HTR-8/SVneo (cell line): ENCODE results near the gene TRAM2.

Experiments
- DNase-seq: peaks from one replicate; pipeline ENCODE4 v3.0.0; 2011; ENCODE audit warnings: low spot score, mixed read lengths; ENCODE audit not compliant: insufficient read length
- FAIRE-seq: peaks from 2 replicates; lab custom pipeline; 2011; peaks lifted over from hg19 to GRCh38; lab: Jason Lieb, UNC

Gene TRAM2

DNA sequence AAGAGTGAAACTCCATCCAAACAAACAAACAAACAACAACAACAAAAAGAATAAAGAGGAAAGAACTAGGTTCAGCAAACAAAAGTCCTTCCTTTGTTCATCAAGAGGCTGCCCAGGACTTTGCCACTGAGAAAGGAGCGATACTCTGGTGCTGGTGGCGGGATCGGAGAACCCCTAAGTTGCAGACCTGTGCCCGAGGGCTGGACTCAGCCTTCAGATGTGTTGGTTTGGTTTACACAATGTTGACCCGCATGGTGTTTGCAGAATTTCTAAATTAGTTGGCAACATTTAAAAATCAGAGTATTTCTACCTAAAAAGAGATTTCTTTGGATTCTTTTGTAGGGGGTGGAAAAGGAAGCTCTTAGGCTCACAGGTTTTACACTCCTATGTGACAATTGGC, 42.5 kb downstream of the TRAM2 start:
- FAIRE-seq (no peak), DNase-seq (no peak)

DNA sequence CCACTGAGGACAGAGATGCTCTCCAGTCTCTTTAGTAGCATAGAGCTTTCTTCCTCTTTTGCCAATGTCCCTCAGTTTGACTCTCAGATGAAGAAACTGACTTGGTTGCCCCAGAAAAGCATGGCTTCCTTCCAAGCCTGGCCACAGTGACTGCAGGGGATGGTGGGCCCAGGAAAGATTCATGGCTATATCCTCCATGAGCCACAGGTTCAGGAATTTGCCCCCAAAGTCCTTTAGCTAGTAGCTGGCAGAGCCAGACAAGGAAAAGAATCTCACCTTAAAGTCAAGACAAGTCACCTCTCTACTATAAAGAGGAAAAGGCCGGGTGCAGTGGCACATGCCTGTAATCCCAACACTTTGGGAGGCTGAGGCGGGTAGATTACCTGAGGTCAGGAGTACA, 43.4 kb downstream of the TRAM2 start:
- no peak for FAIRE-seq

DNA sequence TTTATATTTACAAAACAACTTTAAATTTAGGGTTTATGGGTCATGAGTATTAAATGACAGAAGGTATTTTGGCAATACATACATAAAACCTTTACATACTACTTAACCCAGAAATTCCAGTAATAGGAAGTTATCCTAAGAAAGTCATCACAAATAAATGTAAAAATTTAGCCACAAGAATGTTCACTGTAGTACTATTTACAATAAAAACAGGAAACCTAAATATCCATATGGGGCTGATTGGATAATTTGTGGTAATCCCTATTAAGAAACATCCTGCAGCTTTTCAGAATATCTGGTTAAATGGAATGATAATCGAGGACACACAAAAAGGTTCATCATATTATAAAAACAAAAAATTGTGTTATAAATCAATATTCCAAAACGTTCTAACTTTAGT, 44.4 kb downstream of the TRAM2 start:
- FAIRE-seq (no peak), DNase-seq (no peak)

More for the DNA sequence above, 43.4 kb downstream of the TRAM2 start:
- no peak for DNase-seq

DNA sequence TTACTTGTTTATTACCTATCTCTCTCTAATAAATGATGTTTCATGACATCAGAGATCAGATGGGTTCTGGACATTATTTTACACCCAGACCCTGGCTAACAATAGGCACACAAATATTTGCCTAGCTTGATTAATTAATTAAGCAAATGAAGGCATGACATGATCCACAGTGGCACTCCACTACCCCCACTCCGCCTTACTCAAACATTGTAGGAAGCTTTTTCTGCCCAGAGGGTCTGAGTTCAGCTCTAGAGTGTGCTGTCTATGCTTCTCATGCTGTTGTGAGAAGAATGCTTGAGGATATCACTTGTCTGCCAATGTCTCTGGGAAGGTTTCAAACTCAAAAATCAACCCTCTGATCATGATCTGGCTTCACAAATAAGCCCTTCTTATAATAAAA, 45.0 kb downstream of the TRAM2 start:
- no peak for DNase-seq
- no peak for FAIRE-seq

DNA sequence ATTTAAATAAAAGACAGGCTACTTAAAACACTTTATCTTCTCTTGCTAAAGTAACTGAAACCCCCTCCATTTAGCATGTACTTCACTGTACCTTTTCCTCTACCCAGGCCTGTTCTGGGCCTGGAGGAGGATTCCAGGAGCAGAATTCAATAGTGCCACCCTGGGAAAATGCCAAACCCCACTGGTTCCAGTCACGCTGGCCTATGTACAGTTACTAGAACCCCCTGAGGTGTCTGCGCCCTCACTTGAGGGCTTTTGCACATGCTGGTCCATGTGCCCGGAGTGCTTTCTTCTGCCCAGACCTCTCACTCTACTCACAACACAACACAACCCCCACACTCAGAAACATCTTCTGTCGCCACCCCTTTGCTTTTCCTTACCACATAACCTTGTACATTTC, 45.5 kb downstream of the TRAM2 start:
- FAIRE-seq, result no peak
- DNase-seq, result no peak

DNA sequence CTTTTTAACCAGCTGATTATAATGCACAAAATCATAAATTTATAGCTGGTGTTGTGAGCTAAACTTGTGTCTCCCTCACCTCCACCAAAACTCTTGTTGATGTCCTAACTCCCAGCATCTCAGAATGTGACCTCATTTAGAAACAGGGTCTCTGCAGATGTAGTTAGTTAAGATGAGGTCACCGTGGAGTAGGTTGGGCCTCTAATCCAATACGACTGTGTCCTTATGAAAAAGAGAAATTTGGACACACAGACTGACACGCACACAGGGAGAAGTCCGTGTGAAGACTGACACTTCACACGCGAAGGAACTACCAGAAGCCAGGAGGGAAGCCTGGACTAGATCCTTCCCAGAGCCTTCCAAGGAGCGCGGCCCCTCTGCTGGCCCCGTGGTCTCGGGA, 46.5 kb downstream of the TRAM2 start:
- DNase-seq (no peak), FAIRE-seq (peak; percentile 31)

DNA sequence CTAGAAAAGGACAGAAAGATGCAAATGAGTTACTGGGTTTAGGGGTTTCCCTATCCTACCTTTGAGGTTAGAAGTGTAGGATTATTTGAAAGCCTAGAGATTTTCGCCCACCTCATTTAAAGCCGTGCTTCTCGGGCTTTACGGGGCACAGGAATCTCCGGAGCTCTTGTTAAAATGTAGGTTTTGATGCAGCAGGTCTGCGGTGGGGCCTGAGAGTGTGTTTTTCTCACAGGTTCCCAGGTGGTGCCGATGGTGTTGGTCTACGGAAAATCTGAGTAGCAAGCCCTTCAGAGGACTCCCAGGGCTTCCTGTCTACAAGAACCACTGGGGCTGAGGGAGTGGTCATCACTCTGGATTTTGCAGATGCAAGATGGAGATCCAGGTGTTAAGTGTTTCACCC, 47.5 kb downstream of the TRAM2 start:
- DNase-seq, result no peak
- no peak for FAIRE-seq

DNA sequence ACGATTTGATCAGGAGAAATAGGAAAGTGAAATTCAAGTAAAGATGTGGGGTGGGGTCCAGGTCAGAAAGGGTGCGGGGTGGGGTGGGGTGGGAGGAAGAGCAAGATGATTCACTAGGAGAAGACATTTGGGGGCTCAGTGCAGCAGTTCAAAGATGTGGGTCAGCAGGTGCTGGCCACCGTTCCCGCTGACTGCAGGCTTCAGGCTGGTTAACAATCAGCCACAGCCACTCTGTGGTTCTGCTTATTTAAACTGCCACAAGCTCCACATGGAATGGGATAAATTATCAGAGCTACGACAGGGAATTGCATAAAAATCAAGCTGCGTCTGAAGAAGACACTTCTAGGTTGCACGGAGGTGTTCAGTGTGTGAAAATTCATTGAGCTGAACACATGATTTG, 49.4 kb downstream of the TRAM2 start:
- FAIRE-seq, result no peak
- DNase-seq, result no peak

DNA sequence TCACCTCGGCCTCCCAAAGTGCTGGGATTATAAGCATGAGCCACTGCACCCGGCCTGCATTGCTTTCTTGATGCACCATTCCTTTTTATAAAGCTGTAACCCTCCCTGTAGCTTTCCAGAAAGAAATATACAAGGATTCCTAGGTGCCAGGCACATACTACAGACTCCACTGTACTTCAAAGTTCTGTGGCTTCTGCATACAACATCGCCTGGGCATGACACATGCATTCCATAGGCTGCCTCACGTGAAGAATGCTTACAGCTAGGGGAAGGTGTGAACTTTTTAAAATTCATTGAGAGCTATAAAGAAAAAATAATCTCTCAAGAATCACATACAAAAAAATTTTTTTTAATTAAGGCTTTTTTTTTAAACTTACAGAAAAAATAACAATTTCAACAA, 50.2 kb downstream of the TRAM2 start:
- DNase-seq (no peak), FAIRE-seq (no peak)

DNA sequence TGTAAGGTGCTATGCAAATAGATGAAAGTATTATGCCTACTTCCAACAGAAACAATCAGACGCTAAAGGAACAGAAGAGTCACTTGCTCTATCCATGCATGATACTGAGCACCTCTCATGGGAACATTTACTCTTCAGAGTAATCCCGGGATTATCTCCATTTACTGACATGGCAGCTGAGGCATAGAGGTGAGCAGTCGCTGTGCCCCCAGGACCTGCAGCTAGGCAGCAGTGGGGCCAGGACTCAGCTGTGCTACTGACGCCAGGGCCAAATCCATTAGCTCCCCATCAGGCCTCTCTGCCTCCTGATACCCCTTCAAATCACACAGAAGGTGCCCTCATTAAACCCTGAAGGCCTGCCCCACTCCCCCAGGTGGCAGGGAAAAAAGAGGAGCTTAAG, 51.9 kb downstream of the TRAM2 start:
- DNase-seq (no peak), FAIRE-seq (no peak)

DNA sequence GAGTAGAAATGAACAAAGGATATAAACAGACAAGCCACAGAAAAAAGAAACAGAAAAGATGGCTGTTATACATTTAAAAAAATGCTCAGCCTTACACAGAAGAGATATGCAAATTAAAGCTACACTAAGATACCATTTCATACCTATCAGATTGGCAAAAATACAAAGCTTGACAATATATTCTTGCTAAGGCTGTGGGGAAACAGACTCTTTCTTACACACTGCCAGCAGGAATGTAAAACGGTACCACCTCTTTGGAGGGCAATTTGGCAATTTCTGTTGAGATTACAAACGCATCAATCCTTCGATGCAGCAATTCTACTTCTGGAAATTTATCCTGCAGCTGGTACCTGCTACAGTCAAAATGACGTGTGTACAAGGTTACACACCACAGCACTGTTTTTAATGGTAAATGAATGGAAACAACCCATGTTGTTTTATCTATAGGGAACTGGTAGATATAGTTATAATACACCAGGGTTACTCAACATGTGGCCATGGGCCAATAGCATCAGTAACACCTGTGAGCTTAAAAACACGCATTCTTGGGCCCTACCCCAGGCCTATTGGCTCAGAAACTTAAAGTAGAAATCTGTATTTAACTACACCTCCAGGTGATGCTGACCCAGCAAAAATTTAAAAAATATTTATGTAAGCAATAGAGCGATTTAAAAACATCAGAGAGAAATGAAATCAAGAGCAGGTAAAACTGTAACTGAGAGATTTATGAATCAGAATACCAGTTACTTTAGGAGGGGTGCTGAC, 53.3 kb downstream of the TRAM2 start:
- DNase-seq, result no peak
- FAIRE-seq, result peak; percentile 28

DNA sequence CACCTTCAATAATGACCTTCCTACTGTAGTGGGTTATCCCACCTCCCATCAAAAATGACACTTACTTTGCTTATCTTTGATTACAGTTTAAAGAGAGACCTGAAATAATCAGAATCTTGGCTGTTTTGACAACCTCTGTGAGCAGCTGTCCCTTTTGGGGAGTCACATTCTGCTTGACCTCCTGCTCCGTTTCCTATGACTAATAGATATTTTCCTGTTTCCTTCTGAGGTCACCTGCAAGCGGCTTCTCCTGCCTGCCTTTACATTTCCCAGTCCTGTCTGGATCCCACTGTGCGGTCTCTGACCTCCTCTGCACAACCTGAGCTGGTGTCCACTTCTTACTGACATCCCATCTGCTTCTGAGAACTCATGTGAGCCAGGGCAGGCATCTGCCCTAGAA, 54.2 kb downstream of the TRAM2 start:
- FAIRE-seq (no peak), DNase-seq (no peak)

DNA sequence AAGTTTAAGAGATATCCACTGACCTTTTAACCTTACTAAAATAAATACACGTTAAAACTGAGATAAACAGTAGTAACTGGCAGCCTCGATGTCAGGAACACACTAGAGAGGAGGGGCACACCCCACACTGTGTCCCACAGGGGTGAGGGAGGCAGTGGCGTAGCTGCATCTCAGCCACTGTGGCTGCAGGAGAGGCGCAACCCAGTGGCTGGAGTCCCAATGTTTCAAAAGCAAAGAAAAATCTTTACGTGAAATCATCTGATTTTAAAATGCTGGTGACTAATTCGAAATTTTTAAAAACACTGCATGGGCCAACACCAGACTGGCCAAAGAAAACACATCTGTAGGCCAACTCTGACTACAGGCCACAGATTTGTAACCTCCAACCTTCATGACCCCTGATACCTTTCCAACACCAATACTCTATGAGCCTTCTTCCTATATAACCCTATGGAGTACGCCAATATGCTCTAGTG, 54.7 kb downstream of the TRAM2 start:
- FAIRE-seq (no peak), DNase-seq (no peak)

DNA sequence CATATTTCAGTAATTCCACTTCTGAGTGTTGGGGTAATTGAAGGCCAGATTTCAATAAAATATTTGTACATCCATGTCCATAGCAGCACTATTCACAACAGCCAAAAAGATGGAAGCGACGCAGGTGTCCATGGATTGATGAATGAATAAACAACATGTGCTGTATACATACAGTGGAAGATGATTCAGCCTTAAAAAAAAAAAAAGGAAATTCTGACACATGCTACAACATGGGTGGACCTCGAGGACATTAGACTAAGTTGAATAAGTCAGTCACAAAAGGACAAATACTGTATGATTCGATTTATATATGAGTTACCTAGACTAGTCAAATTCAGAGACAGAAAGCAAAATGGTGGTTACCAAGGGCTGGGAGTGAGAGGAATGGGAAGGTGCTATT, 57.2 kb downstream of the TRAM2 start:
- FAIRE-seq, result no peak

DNA sequence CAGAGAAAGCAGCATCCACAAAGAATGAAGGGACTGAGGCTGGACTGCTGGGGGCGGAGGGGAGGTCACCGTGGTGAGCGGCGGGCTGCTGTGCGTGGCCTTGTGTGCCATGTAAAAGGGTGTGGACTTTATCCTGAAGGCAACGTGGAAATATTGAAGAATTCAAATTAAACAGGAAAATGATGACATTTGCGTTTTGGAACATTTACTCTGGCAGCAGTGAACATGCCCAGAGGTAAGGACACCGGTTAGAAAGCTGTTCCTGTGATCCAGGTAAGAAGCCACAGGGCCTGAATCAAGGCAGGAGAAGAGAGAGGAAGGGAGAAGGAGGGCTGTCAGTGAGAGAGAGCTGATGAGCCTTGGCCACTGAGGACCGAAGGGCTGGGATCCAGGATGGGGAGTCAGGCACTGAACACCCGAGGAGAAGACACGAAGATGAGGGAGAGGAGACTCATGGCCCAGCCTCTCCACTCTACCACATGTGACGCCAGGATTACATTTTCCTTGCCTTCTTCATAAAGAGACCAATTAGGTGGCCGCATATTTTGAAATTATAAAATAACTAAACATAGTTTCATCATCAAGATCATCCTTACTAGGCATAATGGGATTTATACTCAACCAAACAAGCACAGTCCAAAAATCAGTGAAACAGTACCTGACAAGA, 58.4 kb downstream of the TRAM2 start:
- DNase-seq, result no peak
- no peak for FAIRE-seq

More for the DNA sequence above, 57.2 kb downstream of the TRAM2 start:
- no peak for DNase-seq

DNA sequence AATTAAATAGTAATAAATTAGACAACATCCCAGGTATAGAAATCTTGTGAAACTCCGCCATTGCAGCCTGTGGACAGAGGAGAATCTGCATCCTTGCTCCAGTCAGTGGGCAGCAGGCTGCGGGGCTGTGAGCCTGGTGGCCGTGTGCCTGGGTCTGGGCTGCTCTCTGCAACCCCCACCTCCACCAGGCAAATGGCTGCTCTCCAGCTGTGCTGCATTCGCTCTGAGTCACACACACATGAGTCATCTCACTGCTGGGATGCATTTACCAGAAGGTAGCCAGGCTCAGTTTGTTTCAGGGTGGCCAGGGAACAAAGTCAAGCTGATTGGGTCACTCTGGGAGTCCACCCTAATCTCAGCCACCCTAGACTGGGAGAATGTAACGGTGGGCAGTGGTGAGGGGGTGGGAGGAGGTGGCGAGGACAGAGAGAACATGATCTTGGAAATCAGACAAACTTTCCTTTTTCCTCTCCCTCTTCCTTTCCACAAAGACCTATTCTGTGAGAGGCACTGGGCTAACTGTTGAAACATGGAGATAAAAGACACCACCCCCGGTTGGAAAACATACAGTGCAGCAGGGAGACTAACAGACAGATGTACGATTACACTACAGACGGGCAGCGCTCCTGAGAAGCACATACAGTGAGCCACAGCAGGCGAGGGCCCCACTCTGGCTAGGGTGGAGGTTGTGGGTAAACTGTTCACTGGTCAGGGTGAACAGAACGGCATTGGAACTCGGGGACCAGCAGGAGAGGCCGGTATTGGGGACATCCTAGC, 59.2 kb downstream of the TRAM2 start:
- DNase-seq (peak; percentile 96), FAIRE-seq (peak; percentile 95)

DNA sequence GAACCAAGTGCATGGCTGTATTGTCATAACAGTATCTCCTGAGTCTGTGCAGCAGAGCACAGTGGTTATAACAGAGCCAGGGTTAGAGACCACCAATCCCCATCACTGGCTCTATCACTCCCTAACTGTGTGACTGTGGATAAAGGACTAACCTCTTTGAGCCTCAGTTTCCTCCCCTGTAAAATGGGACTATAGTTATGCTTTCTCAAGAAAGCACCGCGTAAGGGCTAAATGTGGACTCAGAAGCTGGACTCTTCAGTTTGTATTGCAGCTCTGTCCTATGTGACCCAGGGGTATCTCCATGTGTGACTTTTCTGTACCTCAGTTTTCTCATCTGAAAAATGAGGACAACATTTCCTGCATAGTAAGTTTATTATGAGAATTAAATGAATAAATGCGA, 59.9 kb downstream of the TRAM2 start:
- no peak for DNase-seq
- no peak for FAIRE-seq

DNA sequence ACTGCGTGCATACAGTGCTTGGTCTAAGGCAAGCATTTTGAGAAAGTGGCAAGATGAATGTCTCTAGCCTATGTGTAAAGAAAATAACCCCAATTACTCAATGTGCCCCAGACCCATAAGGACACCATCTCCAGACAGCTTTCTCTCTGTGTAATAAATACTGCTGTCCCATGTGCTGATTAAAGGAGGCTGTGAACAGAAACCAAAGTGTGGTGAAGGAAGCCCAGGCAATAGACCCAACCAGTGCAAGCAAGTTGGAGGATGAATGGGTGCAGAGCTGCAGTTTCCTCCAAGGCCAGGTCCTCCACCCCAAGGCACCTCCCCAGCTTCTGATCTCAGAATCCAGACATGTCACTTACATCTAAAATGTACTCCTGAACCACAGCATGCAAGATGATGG, 60.6 kb downstream of the TRAM2 start:
- no peak for DNase-seq
- FAIRE-seq, result no peak

DNA sequence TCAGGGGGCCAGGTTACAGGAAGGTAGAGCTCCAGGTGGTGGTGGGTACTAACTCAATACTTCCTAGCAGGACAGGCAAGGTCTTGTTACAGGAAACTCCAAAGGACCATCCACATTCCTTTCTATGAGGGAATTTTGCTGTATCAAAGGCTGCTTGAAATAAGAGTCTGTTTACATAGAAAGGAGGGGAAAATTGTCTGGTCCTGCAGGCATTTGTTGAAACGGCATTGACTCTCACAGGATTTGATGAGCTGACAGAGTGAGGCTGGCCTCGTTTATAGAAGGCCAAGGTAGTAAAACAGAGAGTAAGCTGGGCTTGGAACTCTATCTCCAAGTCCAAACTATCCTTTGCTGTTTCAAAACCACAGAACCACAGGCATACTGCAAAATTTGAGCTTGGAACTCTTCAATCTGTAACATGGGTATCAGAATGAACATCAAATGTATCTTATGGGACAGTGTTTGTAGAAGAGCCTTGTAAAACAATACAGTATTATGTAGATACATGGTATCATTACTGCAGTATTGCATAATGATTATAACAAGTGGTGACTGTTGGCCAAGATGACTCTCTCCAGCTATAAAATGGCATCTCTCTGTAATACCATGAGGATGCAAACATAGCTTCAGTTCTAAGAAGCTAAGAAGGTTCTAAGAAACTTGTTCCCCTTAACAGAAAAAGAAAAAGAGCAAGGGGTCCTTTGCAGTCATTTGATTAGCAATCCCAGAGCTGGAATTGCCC, 61.5 kb downstream of the TRAM2 start:
- FAIRE-seq, result no peak
- no peak for DNase-seq

DNA sequence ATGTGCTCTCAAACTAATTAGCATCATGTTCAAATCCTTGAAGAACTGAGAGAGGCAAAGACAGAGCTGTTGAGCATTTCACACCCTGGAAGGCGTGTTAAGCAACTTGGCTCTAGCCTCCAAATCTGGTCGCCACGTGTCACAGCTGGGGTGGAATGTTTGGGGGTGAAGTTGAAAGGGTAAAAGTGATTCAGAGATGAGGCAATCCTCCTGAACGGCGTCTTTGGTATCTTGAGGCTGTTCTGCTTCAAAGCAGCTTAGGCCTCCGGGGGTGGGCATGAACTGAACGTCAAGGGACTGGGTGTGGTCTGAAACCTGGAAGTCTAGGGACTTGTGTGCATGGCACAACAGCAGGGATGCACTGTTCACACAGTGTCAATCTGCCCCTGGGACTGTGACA, 62.3 kb downstream of the TRAM2 start:
- DNase-seq (no peak), FAIRE-seq (peak; percentile 31)
